HG02973 (cell line): ENCODE measurements around the gene EPG5.
"Not testable (repeated sequence)": the region's sequence is repeated elsewhere in the genome, so short reads cannot be mapped to it uniquely, and the experiment has no call there.

ENCODE experiments used
- ATAC-seq: cut with Tn5 transposase; IDR thresholded peaks from one replicate; pipeline ENCODE4 v1.9.1; 2021; ENCODE audit warnings: moderate library complexity; ENCODE audit not compliant: unreplicated experiment

The EPG5 gene

GRCh38 chr18:45967007-45967706, at the start of gene EPG5:
TSS of gene EPG5 (minus strand) at chr18:45967329. CDS start at chr18:45967239, 90 bp downstream.
- peak; percentile 93 for ATAC-seq

- peak; percentile 79 for ATAC-seq
Observed at GRCh38 chr18:46013484-46014189, 46.5 kb upstream of the EPG5 start.

- ATAC-seq: no peak
Observed at GRCh38 chr18:46010676-46011075, 43.5 kb upstream of the EPG5 start.

- no peak for ATAC-seq
Observed at GRCh38 chr18:46010050-46010449, 42.9 kb upstream of the EPG5 start.

- no peak for ATAC-seq
Observed at GRCh38 chr18:46009125-46009840, 42.2 kb upstream of the EPG5 start.

- no peak for ATAC-seq
Observed at GRCh38 chr18:46008531-46008930, 41.4 kb upstream of the EPG5 start.

GRCh38 chr18:46007165-46007564, 40.0 kb upstream of the EPG5 start:
- no peak for ATAC-seq

- no peak for ATAC-seq
Observed at GRCh38 chr18:46002934-46003333, 35.8 kb upstream of the EPG5 start.

GRCh38 chr18:46001892-46002291, 34.8 kb upstream of the EPG5 start:
- no peak for ATAC-seq

- no peak for ATAC-seq
Observed at GRCh38 chr18:46001074-46001473, 33.9 kb upstream of the EPG5 start.

- no peak for ATAC-seq
Observed at GRCh38 chr18:45999536-45999935, 32.4 kb upstream of the EPG5 start.

- no peak for ATAC-seq
Observed at GRCh38 chr18:45998244-45998643, 31.1 kb upstream of the EPG5 start.

- ATAC-seq: no peak
Observed at GRCh38 chr18:45997700-45998151, 30.6 kb upstream of the EPG5 start.

GRCh38 chr18:45995461-45995860, 28.3 kb upstream of the EPG5 start:
- no peak for ATAC-seq

GRCh38 chr18:45993438-45993837, 26.3 kb upstream of the EPG5 start:
- ATAC-seq: no peak

GRCh38 chr18:45992527-45992926, 25.4 kb upstream of the EPG5 start:
- ATAC-seq: not testable (repeated sequence)

- ATAC-seq: no peak
Observed at GRCh38 chr18:45991788-45992187, 24.7 kb upstream of the EPG5 start.

- no peak for ATAC-seq
Observed at GRCh38 chr18:45984546-45985235, 17.6 kb upstream of the EPG5 start.

GRCh38 chr18:45981821-45982220, 14.7 kb upstream of the EPG5 start:
- no peak for ATAC-seq

GRCh38 chr18:45980229-45980628, 13.1 kb upstream of the EPG5 start:
- ATAC-seq: no peak

GRCh38 chr18:45978084-45978483, 11.0 kb upstream of the EPG5 start:
- no peak for ATAC-seq
